T-helper 22 cell (primary cell): ENCODE measurements around the gene HDAC4.

Experiments used
- DNase-seq: peaks from one replicate; pipeline ENCODE4 v3.0.0-alpha.2; 2020; ENCODE audit warnings: low read depth

HDAC4 gene

GRCh38 chr2:239155806-239156480 lies 244.9 kb downstream of the HDAC4 start:
- DNase-seq = no peak

GRCh38 chr2:239154971-239155805 lies 245.6 kb downstream of the HDAC4 start:
- DNase-seq = no peak

DNA sequence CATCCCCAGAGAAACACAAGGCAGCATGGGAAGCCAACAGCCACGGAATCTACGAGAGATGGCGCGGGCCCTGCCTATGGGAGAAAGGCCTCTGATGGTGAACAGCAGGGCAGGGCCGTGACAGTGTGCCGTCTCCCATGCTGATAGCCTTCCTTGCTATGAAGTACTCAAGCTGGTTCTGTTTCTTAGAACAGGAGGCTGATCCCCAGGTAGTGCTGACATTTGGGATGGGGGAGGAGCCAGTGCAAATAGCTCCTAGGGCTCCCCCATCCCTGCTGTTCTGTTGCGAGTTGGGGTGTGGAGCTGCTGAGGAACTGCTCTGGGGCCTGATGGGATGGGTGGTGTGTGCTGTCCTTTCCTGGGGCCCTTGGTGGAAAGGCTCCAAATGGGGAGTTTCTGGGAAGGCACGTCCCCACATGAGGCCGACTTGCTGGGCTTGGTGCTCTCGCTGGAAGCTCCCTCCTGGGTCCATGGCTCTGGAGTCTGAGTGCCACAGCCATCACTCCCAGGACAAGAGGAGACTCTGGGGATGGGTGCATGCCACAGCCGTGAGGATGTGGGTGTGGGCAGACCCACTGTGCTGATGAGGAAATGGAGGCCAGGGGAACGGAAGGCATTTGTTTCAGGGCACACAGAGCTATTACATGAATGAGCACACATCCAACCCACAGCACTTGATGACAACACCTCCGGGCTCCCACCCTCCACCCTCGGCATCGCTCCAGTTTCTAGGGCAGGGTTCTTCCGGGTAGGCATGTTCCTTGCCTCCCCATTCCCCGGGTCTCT lies 246.8 kb downstream of the HDAC4 start:
- DNase-seq = no peak

DNA sequence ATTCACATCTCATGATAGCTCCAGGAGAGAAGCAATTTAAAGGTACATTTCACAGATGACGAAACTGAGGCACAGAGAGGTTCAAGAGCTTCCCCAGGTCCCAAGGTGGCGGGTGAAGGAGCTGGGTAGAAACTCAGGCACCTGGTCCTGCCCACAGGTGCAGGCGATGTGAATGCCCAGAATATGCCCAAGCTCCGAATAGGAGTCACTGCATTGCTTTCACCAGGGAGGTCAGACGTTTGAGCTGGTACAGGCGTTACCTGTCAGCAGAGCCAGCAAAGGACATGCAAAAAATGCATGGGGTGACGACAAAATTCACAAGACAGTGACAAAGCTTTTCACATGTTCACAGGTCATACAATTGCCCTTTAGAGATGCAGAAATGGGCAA lies 247.9 kb downstream of the HDAC4 start:
- DNase-seq = no peak

GRCh38 chr2:239152239-239152915 lies 248.4 kb downstream of the HDAC4 start:
- no peak for DNase-seq

DNA sequence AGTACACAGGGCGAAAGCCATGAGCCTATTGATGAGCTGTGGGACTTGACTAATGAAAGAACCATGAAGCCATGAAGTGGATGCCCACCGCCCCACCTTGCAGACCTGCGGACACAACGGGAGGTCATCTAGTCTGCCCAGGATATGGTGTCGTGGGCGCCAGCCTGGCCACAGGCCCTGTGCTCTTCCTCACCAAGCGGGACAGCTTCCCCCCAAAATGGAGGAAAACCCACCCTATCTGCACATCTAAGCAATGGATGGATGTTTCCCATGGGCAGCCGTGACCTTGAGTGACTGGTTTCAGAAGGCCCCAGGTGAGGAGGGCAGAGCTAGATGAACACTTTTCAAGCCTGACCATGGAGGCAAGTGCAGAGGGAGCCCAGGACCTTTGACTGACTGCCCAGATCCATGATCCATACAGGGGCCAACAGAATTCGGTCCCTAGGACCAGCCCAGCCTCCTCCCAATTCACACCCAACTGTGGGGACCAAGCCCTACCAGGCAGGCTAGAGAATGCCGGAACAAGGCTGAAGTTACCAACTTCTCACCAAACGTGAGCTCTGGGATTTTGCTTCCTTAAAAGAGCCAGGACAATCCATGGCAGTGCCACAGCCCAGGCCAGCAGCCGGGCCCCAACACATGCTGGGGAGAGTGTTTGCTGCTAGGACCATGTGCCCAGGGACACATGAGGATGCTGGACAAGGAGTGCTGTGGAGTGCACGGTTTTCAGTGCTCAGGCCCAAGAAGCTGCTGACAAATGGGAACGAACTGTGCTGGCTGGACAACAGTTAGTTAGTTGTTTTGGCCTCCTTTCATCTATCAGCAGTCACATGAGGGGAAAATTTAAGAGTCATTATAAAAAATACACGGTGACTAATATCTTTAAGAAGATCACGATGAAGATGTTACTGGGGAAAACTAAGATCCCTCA lies 249.4 kb downstream of the HDAC4 start:
- no peak for DNase-seq

DNA sequence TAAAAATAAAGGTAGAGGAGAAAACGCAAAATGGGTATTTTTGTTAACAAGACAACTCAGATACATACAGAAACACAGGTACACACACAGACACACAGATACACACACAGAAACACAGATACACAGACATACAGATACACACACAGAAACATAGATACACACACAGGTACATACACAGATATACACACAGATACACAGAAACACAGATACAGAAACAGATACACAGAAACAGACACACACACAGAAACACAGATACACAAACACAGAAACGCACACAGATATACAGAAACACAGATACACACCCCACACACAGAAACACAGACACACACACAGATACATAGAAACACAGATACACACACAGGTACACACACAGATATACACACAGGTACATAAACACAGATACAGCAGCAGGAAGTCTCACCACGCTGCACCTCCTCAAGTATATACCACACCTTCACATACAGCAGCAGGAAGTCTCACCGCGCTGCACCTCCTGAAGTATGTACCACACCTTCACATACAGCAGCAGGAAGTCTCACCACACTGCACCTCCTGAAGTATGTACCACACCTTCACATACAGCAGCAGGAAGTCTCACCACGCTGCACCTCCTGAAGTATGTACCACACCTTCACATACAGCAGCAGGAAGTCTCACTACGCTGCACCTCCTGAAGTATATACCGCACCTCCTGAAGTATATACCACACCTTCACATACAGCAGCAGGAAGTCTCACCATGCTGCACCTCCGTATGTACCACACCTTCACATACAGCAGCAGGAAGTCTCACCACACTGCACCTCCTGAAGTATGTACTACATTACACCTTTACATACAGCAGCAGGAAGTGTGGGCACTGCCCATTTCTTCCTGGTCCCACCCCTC lies 250.5 kb downstream of the HDAC4 start:
- no peak for DNase-seq

- DNase-seq = no peak
Measured at GRCh38 chr2:239149501-239149900, 251.3 kb downstream of the HDAC4 start.

- DNase-seq = no peak
Measured at GRCh38 chr2:239148495-239149200, 252.2 kb downstream of the HDAC4 start.

DNA sequence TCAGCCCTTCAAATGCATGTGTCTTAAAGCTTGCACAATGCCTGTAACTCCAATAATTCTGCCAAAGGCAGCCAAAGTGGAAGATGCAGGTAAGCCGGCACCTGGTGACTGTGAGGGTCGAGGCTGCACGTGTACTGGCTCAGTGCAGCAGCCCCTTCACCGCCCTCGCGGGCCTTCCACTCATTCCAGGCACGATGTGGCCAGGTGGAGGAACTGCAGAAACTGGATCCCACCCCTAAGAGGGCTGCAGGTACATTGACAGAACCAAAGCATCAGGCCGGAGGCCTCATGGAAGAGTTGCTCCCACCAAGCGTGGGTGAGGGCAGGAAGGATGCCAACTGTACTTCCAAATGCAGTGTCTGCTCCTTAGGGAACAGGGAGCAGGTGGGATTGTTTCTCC lies 253.4 kb downstream of the HDAC4 start:
- no peak for DNase-seq

DNA sequence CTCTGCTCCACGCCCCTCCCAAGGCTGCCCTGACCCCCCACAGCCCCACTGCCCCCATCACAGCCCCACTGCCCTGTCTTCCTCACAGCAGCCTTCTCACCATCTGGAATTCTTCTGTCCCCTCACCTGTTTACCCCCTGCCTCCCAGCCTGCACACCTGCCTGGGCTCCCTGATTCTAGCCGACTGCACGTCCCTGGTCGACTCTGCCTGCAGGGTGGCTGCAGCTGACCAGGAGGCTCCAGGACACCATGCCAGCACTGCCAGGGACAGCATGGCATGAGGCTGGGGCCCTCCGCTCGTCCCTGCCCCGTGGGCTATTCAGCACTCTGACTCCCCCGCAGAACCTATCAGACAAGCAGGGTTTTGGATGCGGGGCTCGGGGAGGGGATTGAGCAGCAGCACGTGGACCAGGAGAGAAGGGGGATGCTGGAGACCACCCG lies 254.1 kb downstream of the HDAC4 start:
- no peak for DNase-seq

- DNase-seq = no peak
Measured at GRCh38 chr2:239146011-239146641, 254.7 kb downstream of the HDAC4 start.

GRCh38 chr2:239145601-239146000 lies 255.2 kb downstream of the HDAC4 start:
- no peak for DNase-seq

DNA sequence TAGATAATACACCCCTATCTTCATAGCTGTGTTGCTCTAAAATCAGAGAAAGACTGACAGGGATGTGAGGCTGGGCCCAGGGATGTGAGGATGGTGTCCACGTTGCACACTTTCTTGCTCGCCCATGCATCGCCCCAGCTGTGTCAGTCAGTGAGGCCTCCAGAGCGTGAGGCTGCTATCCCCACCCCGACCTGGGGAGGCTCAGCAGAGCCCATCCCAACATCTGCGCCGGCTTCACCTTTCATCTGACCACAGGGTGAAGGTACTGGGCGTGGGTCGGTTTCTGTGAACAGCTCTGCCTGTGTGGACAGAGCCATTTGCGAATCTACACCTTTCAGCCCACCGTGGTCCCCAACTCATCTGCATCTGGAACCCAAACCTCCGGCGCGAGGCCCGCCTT lies 255.7 kb downstream of the HDAC4 start:
- DNase-seq = no peak

GRCh38 chr2:239144713-239144999 lies 256.2 kb downstream of the HDAC4 start:
- DNase-seq = no peak

GRCh38 chr2:239143858-239144712 lies 256.7 kb downstream of the HDAC4 start:
- DNase-seq = no peak

- no peak for DNase-seq
Measured at GRCh38 chr2:239142806-239143205, 258.0 kb downstream of the HDAC4 start.

DNA sequence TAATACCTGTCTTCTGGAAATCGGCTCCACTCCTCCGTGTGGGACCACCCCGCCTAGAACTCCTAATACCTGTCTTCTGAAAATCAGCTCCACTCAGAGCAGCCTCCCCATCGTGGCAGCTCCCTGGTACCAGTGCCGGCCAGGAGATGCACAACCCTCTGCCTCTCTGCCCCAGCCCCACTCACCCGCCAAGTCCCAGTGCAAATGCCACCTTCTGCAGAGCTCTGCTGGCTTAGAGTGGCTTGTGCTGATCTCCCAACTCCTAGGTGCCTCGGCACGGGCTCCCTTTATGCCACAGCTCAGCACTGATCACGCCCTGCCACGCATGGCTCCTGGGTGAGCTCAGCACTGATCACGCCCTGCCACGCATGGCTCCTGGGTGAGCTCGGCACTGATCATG lies 258.5 kb downstream of the HDAC4 start:
- DNase-seq = no peak
